WTC11 (cell line): ENCODE results near the gene TF.

Experiments
- CREM ChIP-seq: sonication (generic); formaldehyde crosslinking; IDR thresholded peaks from 2 replicates; pipeline ENCODE4 v1.8.1; 2022; ENCODE audit warnings: mild to moderate bottlenecking, missing genetic modification reagents, moderate library complexity
- TF ChIP-seq, protein P1 (sequence below): fragments of 200-600 bp; IDR thresholded peaks from 2 replicates; pipeline ENCODE4 v1.8.0; 2022; ENCODE audit warnings: antibody characterized with exemption
- TF ChIP-seq, protein P2 (sequence below): sonication (generic); formaldehyde crosslinking; IDR thresholded peaks from 2 replicates; pipeline ENCODE4 v1.8.1; 2022; ENCODE audit warnings: missing genetic modification reagents, borderline replicate concordance

DNA sequence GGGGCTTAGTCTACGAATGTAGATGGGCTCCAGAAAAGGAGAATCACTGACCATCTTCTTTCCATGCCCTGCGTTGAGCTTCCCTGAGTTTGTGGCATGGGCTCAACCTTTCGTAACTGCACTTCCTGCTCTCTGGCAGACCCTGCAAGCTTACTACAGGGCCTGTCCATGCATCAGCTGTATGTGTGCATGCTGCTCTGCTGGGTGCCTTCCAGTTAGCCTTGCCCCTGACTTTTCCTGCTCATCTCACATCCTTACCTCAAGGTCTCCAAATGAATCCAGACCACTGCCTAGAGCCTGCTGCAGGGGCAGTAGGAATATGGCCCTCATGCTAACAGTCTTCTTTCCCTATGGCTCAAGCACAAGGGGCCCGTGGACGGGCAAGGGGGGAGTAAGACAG lies 2.0 kb upstream of the TF start:
- TF ChIP-seq CREM (CRISPR knock-in tag): no peak
- TF ChIP-seq, protein P1, sequence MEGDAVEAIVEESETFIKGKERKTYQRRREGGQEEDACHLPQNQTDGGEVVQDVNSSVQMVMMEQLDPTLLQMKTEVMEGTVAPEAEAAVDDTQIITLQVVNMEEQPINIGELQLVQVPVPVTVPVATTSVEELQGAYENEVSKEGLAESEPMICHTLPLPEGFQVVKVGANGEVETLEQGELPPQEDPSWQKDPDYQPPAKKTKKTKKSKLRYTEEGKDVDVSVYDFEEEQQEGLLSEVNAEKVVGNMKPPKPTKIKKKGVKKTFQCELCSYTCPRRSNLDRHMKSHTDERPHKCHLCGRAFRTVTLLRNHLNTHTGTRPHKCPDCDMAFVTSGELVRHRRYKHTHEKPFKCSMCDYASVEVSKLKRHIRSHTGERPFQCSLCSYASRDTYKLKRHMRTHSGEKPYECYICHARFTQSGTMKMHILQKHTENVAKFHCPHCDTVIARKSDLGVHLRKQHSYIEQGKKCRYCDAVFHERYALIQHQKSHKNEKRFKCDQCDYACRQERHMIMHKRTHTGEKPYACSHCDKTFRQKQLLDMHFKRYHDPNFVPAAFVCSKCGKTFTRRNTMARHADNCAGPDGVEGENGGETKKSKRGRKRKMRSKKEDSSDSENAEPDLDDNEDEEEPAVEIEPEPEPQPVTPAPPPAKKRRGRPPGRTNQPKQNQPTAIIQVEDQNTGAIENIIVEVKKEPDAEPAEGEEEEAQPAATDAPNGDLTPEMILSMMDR: no peak
- TF ChIP-seq, protein P2, sequence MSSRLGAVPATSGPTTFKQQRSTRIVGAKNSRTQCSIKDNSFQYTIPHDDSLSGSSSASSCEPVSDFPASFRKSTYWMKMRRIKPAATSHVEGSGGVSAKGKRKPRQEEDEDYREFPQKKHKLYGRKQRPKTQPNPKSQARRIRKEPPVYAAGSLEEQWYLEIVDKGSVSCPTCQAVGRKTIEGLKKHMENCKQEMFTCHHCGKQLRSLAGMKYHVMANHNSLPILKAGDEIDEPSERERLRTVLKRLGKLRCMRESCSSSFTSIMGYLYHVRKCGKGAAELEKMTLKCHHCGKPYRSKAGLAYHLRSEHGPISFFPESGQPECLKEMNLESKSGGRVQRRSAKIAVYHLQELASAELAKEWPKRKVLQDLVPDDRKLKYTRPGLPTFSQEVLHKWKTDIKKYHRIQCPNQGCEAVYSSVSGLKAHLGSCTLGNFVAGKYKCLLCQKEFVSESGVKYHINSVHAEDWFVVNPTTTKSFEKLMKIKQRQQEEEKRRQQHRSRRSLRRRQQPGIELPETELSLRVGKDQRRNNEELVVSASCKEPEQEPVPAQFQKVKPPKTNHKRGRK (CRISPR knock-in tag): no peak
